A549 treated with CORT108297 at 1 μM for 4 hours (cell line): ENCODE measurements around the gene TSPAN16. TPM values are rescaled to one million over a fixed set of nuclear protein-coding genes. Genes with fewer than 3 reads are reported as not detected.

Experiments used
- total RNA-seq: library from RNA; stranded (reverse); fragments of 200-300 nt; extraction: Qiagen RNA extraction; gene quantifications from 5 replicates; pipeline ENCODE4 v1.2.3, GENCODE V29; 2022

The TSPAN16 gene
- not detected in 5 replicates for total RNA-seq

GRCh38 chr19:11295665-11296245 lies at the start of gene TSPAN16:
TSS of gene TSPAN16 (plus strand) at chr19:11296160. CDS start at chr19:11296298, 138 bp downstream.

DNA sequence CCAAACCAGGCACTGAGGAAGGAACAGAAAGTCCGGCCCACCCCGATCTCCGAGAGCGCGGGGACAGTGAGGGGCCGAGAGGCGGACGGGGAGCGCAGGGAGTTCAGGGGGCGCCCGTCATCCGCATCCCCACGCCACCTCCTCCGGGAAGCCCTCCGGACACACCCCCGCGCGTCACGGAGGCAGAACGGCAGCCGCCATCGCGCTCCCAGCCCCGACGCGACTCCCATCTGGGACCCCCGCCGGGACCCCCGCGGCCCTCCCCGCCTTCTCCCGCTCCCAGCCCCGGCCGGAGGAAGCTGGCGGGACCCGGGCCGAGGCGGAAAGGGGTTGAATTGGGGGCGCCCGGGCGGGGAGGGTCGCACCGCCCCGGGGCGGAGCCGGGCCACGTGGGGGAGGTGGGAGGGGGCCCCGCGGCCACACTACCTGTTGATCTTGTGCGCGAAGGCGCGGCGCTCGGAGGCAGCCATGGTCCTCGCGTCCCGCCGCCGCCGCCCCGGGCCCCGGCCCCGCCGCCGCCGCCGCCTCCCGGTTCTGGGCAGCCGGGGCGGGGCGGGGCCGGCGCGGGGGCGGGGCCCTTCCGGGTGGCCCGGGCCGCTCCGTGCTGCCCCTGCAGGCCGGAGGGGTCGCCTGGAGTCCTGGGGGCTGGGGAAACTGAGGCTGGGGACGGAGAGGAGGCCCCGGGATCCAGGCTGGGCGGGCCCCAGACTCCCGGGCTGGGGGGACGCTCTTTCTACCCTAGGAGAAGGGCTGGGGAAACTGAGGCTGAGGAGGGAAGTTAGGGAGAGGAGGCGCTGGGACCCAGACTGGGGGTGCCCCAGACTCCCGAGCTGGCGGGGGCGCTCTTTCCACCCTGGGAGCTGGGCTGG lies 33.8 kb upstream of the TSPAN16 start, which contains the start of gene DOCK6:
Gene DOCK6 (minus strand): TSS at position 554 of the 869 bp plus-strand sequence. CDS start 84 bp downstream, at position 470.

GRCh38 chr19:11339254-11340098 lies 43.5 kb downstream of the TSPAN16 start, which contains the start of gene RAB3D:
TSS of gene RAB3D (minus strand) at chr19:11339657. CDS start at chr19:11337399, 2,258 bp downstream.

GRCh38 chr19:11346104-11346940 lies 50.4 kb downstream of the TSPAN16 start, which contains the start of the genes CCDC159 and TMEM205:
TSS of gene CCDC159 (plus strand) at chr19:11346519. CDS start at chr19:11346607, 88 bp downstream.
TSS of gene TMEM205 (minus strand) at chr19:11346268. CDS start at chr19:11345619, 649 bp downstream.

DNA sequence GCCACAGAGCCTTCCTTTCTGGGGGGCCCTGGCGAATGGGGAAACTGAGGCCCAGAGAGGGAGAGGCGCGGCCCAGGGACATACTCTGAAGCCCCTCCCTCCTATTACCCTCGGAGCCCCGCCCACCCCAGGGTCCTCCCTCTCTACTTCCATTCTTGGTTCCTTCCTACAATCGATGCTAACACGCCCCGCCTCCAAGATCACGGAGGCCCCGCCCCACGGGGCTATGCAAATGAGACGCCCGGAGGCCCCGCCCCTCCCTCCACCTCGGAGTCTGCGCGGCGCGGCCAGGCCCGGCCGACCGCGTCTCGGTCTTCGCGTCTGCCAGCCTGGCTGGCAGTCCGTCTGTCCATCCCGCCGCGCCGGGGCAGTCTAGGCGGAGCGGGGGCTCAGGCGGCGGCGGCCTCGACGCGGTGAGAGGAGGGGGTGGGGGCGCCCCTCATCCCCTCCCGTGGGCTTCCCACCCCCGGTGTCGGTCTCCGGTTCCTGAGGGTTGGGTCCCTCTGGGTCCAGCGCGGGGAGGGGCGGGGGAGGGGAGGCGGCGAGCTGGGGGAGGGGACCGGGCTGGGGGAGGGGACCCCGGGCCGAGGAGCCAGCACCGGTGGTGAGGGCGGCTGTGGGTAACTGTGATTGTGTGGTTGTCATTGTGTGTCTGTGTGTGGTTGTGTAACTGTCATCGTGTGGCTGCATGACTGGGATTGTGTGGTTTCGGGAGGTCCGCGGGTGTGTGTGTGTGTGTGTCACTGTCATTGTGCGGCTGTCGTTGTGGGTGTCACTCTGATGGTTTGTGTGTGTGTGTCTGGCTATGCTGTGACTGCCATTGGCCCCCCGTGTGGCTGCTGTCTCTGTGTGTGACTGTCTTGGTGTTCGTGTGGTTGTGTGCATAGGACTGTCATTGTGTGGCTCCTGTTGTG lies 59.5 kb downstream of the TSPAN16 start, which contains the start of gene PLPPR2:
Gene PLPPR2 (plus strand): TSS at position 273 of the 914 bp plus-strand sequence. CDS start 2,242 bp downstream, outside the sequence.

Other genes starting within 250 kb of the TSPAN16 start
- gene LDLR, start 206.7 kb upstream of the TSPAN16 start, total RNA-seq = 24.0 to 29.8 TPM (median 26.6 TPM) in 5 replicates
- gene SPC24, start 140.4 kb upstream of the TSPAN16 start, total RNA-seq = 11.2 to 17.3 TPM (median 15.3 TPM) in 5 replicates
- 27.9 to 45.0 TPM (median 41.2 TPM) in 5 replicates for gene KANK2, start 98.6 kb upstream of the TSPAN16 start, total RNA-seq
- gene ANGPTL8, start 56.5 kb upstream of the TSPAN16 start, total RNA-seq = not detected in 5 replicates
- gene DOCK6, start 33.6 kb upstream of the TSPAN16 start, total RNA-seq = 7.6 to 10.7 TPM (median 8.8 TPM) in 5 replicates
- 2.7 to 3.9 TPM (median 3.1 TPM) in 5 replicates for gene RAB3D, start 43.5 kb downstream of the TSPAN16 start, total RNA-seq
- gene TMEM205, start 50.1 kb downstream of the TSPAN16 start, total RNA-seq = 97.0 to 136 TPM (median 116 TPM) in 5 replicates
- gene CCDC159, start 50.4 kb downstream of the TSPAN16 start, total RNA-seq = 4.4 to 5.8 TPM (median 4.9 TPM) in 5 replicates
- gene PLPPR2, start 59.3 kb downstream of the TSPAN16 start, total RNA-seq = 8.5 to 10.8 TPM (median 10.6 TPM) in 5 replicates
- 1.6 to 2.4 TPM (median 2.1 TPM) in 5 replicates for gene SWSAP1, start 78.5 kb downstream of the TSPAN16 start, total RNA-seq
- gene EPOR, start 88.2 kb downstream of the TSPAN16 start, total RNA-seq = 4.4 to 6.1 TPM (median 5.3 TPM) in 5 replicates
- 1.4 to 2.8 TPM (median 1.9 TPM) in 5 replicates for gene RGL3, start 123.2 kb downstream of the TSPAN16 start, total RNA-seq
- 1.1 to 1.5 TPM (median 1.3 TPM) in 5 replicates for gene ODAD3, start 139.0 kb downstream of the TSPAN16 start, total RNA-seq
- gene PRKCSH, start 139.5 kb downstream of the TSPAN16 start, total RNA-seq = 255 to 281 TPM (median 265 TPM) in 5 replicates
- 0.02 to 0.10 TPM (median 0.05 TPM) in 5 replicates for gene ELAVL3, start 184.9 kb downstream of the TSPAN16 start, total RNA-seq
- gene ZNF653, start 209.7 kb downstream of the TSPAN16 start, total RNA-seq = 3.7 to 5.6 TPM (median 5.0 TPM) in 5 replicates
- 26.6 to 34.8 TPM (median 33.6 TPM) in 5 replicates for gene ECSIT, start 233.0 kb downstream of the TSPAN16 start, total RNA-seq
- gene CNN1, start 242.7 kb downstream of the TSPAN16 start, total RNA-seq = 0.30 to 0.52 TPM (median 0.46 TPM) in 5 replicates